GM19239 (cell line): ENCODE measurements around the gene MAP3K7CL.

Experiments used
- DNase-seq: peaks from one replicate; pipeline ENCODE4 v3.0.0; 2011; ENCODE audit warnings: low spot score; ENCODE audit not compliant: insufficient read length
- FAIRE-seq: peaks from 2 replicates; lab custom pipeline; 2011; peaks lifted over from hg19 to GRCh38; lab: Jason Lieb, UNC

The MAP3K7CL gene

DNA sequence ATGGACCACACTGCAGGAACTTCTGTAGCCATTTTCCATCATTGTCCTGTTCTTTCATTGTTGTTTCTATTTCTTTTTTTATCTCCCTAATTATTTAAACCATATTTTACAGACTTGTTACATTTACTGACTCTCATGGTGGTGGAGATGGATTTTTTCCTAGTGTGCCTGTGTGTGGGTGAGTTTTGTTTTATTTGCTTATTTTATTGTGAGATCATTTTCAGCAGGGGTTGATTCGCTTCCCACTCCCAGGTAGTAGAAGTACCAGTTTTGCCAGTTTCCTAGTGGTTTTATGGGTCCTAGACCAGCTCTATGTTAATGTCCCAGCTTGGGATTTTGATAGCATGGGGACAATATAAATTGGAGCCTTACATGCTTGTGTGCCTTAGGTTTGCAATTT, 88.3 kb downstream of the MAP3K7CL start:
- DNase-seq = no peak
- no peak for FAIRE-seq

DNA sequence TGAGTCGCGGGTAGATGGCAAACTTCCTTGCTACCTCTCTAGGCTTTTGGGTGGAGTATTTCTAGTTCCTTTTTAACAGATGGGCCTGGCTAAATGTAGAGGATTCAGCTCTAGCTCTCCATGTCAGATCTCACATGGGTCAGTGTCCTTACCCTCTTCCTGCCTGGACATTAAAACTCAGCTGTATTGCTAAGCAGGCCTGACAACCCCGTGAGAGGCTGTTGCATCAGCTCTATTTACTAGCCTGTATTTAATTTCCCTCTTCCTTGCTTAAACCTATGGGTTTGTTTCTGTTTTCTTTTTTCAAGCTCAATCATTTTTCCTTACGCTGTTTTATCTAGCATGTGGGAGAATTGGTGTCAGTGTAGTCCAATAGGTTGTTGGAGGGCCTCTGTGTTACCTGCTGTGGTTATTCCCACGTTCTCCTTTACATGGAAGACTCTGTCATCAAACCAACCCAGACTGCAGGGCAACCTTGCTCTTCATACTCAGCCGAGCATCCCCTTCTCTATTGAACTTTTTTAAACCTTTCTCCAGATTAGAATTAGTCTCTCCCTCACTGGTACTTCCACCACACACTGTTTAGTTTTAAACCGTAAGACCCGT, 88.8 kb downstream of the MAP3K7CL start:
- DNase-seq = no peak
- FAIRE-seq = no peak

DNA sequence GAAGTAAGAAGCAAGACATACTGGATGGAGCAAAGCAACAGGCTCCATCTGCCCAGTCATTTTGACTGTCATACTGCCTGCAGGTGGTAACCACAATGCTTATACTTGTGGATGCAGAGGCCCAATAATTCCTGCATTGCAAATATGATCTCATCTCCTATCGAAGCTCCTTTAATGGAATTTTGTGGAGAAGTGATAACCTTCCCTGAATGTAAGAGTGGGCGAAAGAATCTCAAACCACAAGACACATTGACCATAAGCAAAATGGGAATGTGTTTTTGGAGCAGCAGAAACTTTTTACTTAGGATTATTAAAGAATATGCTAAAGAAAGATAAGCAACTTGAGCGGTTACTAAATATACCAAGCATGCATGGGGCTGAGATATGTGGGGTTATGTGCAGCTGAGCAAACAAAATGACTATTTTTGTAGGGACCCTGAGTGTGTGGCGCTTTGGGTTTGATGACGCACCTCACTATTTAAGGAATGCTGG, 90.9 kb downstream of the MAP3K7CL start:
- FAIRE-seq (no peak), DNase-seq (no peak)

DNA sequence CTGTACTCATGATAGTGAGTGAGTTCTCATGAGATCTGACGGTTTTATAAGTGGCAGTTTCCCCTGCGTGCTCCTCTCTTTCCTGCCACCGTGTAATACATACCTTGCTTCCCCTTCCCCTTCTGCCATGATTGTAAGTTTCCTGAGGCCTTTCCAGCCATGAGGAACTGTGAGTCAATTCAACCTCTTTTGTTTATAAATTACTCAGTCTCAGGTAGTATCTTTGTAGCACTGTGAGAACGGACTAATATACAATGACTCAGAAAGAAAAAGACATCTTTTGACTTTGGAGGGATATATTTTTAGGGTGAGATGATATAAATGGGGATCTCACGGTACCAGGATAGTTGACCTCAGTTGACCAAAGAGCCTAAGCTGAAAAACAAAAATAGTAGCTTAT, 93.6 kb downstream of the MAP3K7CL start:
- DNase-seq = no peak
- no peak for FAIRE-seq
